Measurements from ENCODE around the gene UBC.

Gene UBC

GRCh38 chr12:124914392-124915238 is at the start of gene UBC:
Gene UBC (minus strand): TSS chr12:124914650. CDS start chr12:124913771, 879 bp downstream.
- peaks cover 53% of the 10 kb centered on the region for H3K79me2 ChIP-seq (ENCODE audit: insufficient read depth, low read length)

DNA sequence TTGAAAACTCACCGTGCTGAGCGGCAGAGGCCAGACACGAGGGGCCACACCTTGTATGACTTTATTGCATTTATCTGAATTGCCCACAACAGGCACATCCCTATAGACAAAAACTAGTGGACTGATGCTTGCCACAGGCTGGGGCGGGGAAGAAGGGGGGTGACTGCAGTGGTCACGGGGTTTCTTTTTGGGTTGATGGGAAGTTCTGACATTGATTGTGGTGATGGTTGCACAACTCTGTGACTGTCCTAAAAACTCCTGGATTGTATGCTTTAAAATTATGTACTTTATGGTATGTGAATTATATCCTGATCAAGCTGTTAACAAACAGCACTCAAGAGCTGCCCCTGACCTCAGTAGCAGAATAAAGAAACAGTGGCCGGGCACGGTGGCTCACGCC is 48.8 kb upstream of the UBC start:
- H3K4me2 ChIP-seq (ENCODE audit: low read depth, low read length, poor library complexity, severe bottlenecking): no peak overlapping the region
- peaks cover 33% of the 10 kb centered on the region; the same call in 1 of the 2 replicates for H3K36me3 ChIP-seq (ENCODE audit: insufficient read depth, low read length)
- H4K20me1 ChIP-seq (ENCODE audit: insufficient read depth, low read length, poor library complexity, severe bottlenecking): no peaks in the 10 kb centered on the region
- H3K9me3 ChIP-seq (ENCODE audit: insufficient read depth, low read depth, low read length): no peaks in the 10 kb centered on the region
- no peaks in the 10 kb centered on the region for H3K4me1 ChIP-seq (ENCODE audit: insufficient read depth, low read length, poor library complexity, severe bottlenecking)
- H2AFZ ChIP-seq (ENCODE audit: low read length): no peak overlapping the region
- no peaks in the 10 kb centered on the region for H3K9me2 ChIP-seq (replicated peaks; ENCODE audit: low read depth, low read length)
- no peak overlapping the region for H3K4me3 ChIP-seq (ENCODE audit: low read length, poor library complexity, severe bottlenecking)
- H3K27me3 ChIP-seq (ENCODE audit: insufficient read depth, low read length, poor library complexity, severe bottlenecking): no peaks in the 10 kb centered on the region
- TF ChIP-seq EZH2phosphoT487 (IDR thresholded peaks at IDR 0.05; ENCODE audit: borderline replicate concordance) (no peak), CTCF (conservative IDR thresholded peaks at IDR 0.05; ENCODE audit: low read length) (no peak)
- no peaks in the 10 kb centered on the region for H3K79me2 ChIP-seq (ENCODE audit: insufficient read depth, low read length)
- no peak overlapping the region for H3K9ac ChIP-seq (ENCODE audit: low read depth, low read length, poor library complexity, severe bottlenecking)
- no peaks in the 10 kb centered on the region for H3F3A ChIP-seq (ENCODE audit: low read depth)

More at GRCh38 chr12:124914392-124915238, at the start of gene UBC:
- H4K20me1 ChIP-seq (ENCODE audit: insufficient read depth, low read length, poor library complexity, severe bottlenecking): peaks cover 32% of the 10 kb centered on the region
- H3K9me2 ChIP-seq (replicated peaks; ENCODE audit: low read depth, low read length): no peaks in the 10 kb centered on the region
- peak within 1 kb of the TSS; percentile 96 for H3K4me3 ChIP-seq (ENCODE audit: low read length, poor library complexity, severe bottlenecking)
- H3F3A ChIP-seq (ENCODE audit: low read depth): peaks cover 19% of the 10 kb centered on the region; the same call in 1 of the 2 replicates
- H3K36me3 ChIP-seq (ENCODE audit: insufficient read depth, low read length): peaks cover 29% of the 10 kb centered on the region; the same call in 1 of the 2 replicates
- H3K4me2 ChIP-seq (ENCODE audit: low read depth, low read length, poor library complexity, severe bottlenecking): peak within 1 kb of the TSS; percentile 93
- no peak for TF ChIP-seq CTCF (conservative IDR thresholded peaks at IDR 0.05; ENCODE audit: low read length)
- H3K9ac ChIP-seq (ENCODE audit: low read depth, low read length, poor library complexity, severe bottlenecking): peak within 1 kb of the TSS; percentile 98
- H2AFZ ChIP-seq (ENCODE audit: low read length): peak within 1 kb of the TSS; percentile 100
- peaks cover 46% of the 10 kb centered on the region for H3K4me1 ChIP-seq (ENCODE audit: insufficient read depth, low read length, poor library complexity, severe bottlenecking)
- H3K27me3 ChIP-seq (ENCODE audit: insufficient read depth, low read length, poor library complexity, severe bottlenecking): peaks cover 4% of the 10 kb centered on the region
- no peaks in the 10 kb centered on the region for H3K9me3 ChIP-seq (ENCODE audit: insufficient read depth, low read depth, low read length)

DNA sequence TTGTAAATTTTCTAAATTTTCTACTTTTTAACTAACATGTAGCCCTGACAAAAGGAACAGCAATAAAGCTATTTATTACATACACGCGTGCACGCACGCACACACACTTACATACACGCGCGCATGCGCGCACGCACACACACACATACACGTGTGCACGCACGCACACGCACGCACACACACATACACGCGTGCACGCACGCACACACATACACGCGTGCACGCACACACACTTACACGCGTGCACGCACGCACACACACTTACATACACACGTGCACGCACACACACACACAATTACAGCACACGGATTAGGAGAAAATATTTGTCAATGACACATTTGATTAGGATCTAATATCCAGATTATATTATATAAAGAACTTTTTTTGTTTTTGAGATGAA is 46.6 kb upstream of the UBC start:
- Histone ChIP-seq H3K27me3 (ENCODE audit: insufficient read depth, low read length, poor library complexity, severe bottlenecking) (no peaks in the 10 kb centered on the region), H3F3A (ENCODE audit: low read depth) (no peaks in the 10 kb centered on the region), H3K79me2 (ENCODE audit: insufficient read depth, low read length) (no peaks in the 10 kb centered on the region), H3K36me3 (ENCODE audit: insufficient read depth, low read length) (peaks cover 33% of the 10 kb centered on the region; the same call in 1 of the 2 replicates), H3K9me3 (ENCODE audit: insufficient read depth, low read depth, low read length) (no peaks in the 10 kb centered on the region), H3K9me2 (replicated peaks; ENCODE audit: low read depth, low read length) (no peaks in the 10 kb centered on the region), H3K4me3 (ENCODE audit: low read length, poor library complexity, severe bottlenecking) (no peak overlapping the region), H3K4me2 (ENCODE audit: low read depth, low read length, poor library complexity, severe bottlenecking) (no peak overlapping the region), H4K20me1 (ENCODE audit: insufficient read depth, low read length, poor library complexity, severe bottlenecking) (no peaks in the 10 kb centered on the region), H2AFZ (ENCODE audit: low read length) (no peak overlapping the region), H3K4me1 (ENCODE audit: insufficient read depth, low read length, poor library complexity, severe bottlenecking) (no peaks in the 10 kb centered on the region), H3K9ac (ENCODE audit: low read depth, low read length, poor library complexity, severe bottlenecking) (no peak overlapping the region)
- TF ChIP-seq EZH2phosphoT487 (IDR thresholded peaks at IDR 0.05; ENCODE audit: borderline replicate concordance) (no peak), CTCF (conservative IDR thresholded peaks at IDR 0.05; ENCODE audit: low read length) (no peak)

Data from Loucy (cell line).